ENCODE data around the gene ACTR2.

The ACTR2 gene

GRCh38 chr2:65214361-65214760 lies 13.3 kb upstream of the ACTR2 start:
- TF ChIP-seq RAD21 (IDR thresholded peaks at IDR 0.05; ENCODE audit: low read depth): no peak
- no peak for TF ChIP-seq EP300 (IDR thresholded peaks at IDR 0.05; ENCODE audit: borderline replicate concordance)
- TF ChIP-seq TAF1 (IDR thresholded peaks at IDR 0.05; ENCODE audit: low read depth): no peak
- no peak for TF ChIP-seq TCF12 (IDR thresholded peaks at IDR 0.05; ENCODE audit: low read depth)
- TF ChIP-seq FOXM1 (IDR thresholded peaks at IDR 0.05; ENCODE audit: borderline replicate concordance, low read depth): no peak
- no peak for TF ChIP-seq CREB1 (IDR thresholded peaks at IDR 0.05; ENCODE audit: low read depth)
- no peak for TF ChIP-seq USF1 (IDR thresholded peaks at IDR 0.05)
- no peak for TF ChIP-seq EGR1 (IDR thresholded peaks at IDR 0.05)
- no peak for TF ChIP-seq YY1 (IDR thresholded peaks at IDR 0.05; ENCODE audit: low read depth)
- no peak for TF ChIP-seq TEAD4 (IDR thresholded peaks at IDR 0.05)
- TF ChIP-seq MAX (IDR thresholded peaks at IDR 0.05): no peak
- no peak for TF ChIP-seq REST (IDR thresholded peaks at IDR 0.05; ENCODE audit: low read depth)
- no peak for TF ChIP-seq CEBPB (IDR thresholded peaks at IDR 0.05)
- no peak for TF ChIP-seq NFIC (IDR thresholded peaks at IDR 0.05)
- TF ChIP-seq ZBTB7A (IDR thresholded peaks at IDR 0.05; ENCODE audit: low read depth): no peak

GRCh38 chr2:65214843-65215242 lies 12.8 kb upstream of the ACTR2 start:
- TF ChIP-seq REST (IDR thresholded peaks at IDR 0.05; ENCODE audit: low read depth) (no peak), NFIC (IDR thresholded peaks at IDR 0.05) (no peak), EP300 (IDR thresholded peaks at IDR 0.05; ENCODE audit: borderline replicate concordance) (no peak), TAF1 (IDR thresholded peaks at IDR 0.05; ENCODE audit: low read depth) (no peak), ZBTB7A (IDR thresholded peaks at IDR 0.05; ENCODE audit: low read depth) (no peak), TEAD4 (IDR thresholded peaks at IDR 0.05) (no peak), USF1 (IDR thresholded peaks at IDR 0.05) (no peak), EGR1 (IDR thresholded peaks at IDR 0.05) (no peak), RAD21 (IDR thresholded peaks at IDR 0.05; ENCODE audit: low read depth) (no peak), YY1 (IDR thresholded peaks at IDR 0.05; ENCODE audit: low read depth) (no peak), TCF12 (IDR thresholded peaks at IDR 0.05; ENCODE audit: low read depth) (no peak), FOXM1 (IDR thresholded peaks at IDR 0.05; ENCODE audit: borderline replicate concordance, low read depth) (no peak), CREB1 (IDR thresholded peaks at IDR 0.05; ENCODE audit: low read depth) (no peak), MAX (IDR thresholded peaks at IDR 0.05) (no peak), CEBPB (IDR thresholded peaks at IDR 0.05) (no peak)

- no peak for TF ChIP-seq RAD21 (IDR thresholded peaks at IDR 0.05; ENCODE audit: low read depth)
- TF ChIP-seq YY1 (IDR thresholded peaks at IDR 0.05; ENCODE audit: low read depth): no peak
- no peak for TF ChIP-seq TCF12 (IDR thresholded peaks at IDR 0.05; ENCODE audit: low read depth)
- TF ChIP-seq REST (IDR thresholded peaks at IDR 0.05; ENCODE audit: low read depth): no peak
- TF ChIP-seq TEAD4 (IDR thresholded peaks at IDR 0.05): no peak
- no peak for TF ChIP-seq MAX (IDR thresholded peaks at IDR 0.05)
- no peak for TF ChIP-seq NFIC (IDR thresholded peaks at IDR 0.05)
- no peak for TF ChIP-seq ZBTB7A (IDR thresholded peaks at IDR 0.05; ENCODE audit: low read depth)
- TF ChIP-seq TAF1 (IDR thresholded peaks at IDR 0.05; ENCODE audit: low read depth): no peak
- no peak for TF ChIP-seq CREB1 (IDR thresholded peaks at IDR 0.05; ENCODE audit: low read depth)
- no peak for TF ChIP-seq EGR1 (IDR thresholded peaks at IDR 0.05)
- no peak for TF ChIP-seq EP300 (IDR thresholded peaks at IDR 0.05; ENCODE audit: borderline replicate concordance)
Observed at GRCh38 chr2:65215946-65216345, 11.7 kb upstream of the ACTR2 start.

- TF ChIP-seq USF1 (IDR thresholded peaks at IDR 0.05) (no peak), CEBPB (IDR thresholded peaks at IDR 0.05) (no peak), ZBTB7A (IDR thresholded peaks at IDR 0.05; ENCODE audit: low read depth) (no peak), TCF12 (IDR thresholded peaks at IDR 0.05; ENCODE audit: low read depth) (no peak), EP300 (IDR thresholded peaks at IDR 0.05; ENCODE audit: borderline replicate concordance) (no peak), NFIC (IDR thresholded peaks at IDR 0.05) (no peak), TAF1 (IDR thresholded peaks at IDR 0.05; ENCODE audit: low read depth) (no peak), TEAD4 (IDR thresholded peaks at IDR 0.05) (no peak), CREB1 (IDR thresholded peaks at IDR 0.05; ENCODE audit: low read depth) (no peak), FOXM1 (IDR thresholded peaks at IDR 0.05; ENCODE audit: borderline replicate concordance, low read depth) (no peak), RAD21 (IDR thresholded peaks at IDR 0.05; ENCODE audit: low read depth) (no peak), REST (IDR thresholded peaks at IDR 0.05; ENCODE audit: low read depth) (no peak), YY1 (IDR thresholded peaks at IDR 0.05; ENCODE audit: low read depth) (no peak), EGR1 (IDR thresholded peaks at IDR 0.05) (no peak), MAX (IDR thresholded peaks at IDR 0.05) (no peak)
Observed at GRCh38 chr2:65220432-65221131, 7.0 kb upstream of the ACTR2 start.
